A549 (cell line): ENCODE data around the gene CNTNAP2.

Source experiments
- BHLHE40 ChIP-seq: IDR thresholded peaks from 2 replicates; pipeline ENCODE4 v1.6.1; 2012; ENCODE audit warnings: low read depth, low read length, inconsistent platforms
- CBX2 ChIP-seq: fragments of 200-600 bp; sonication (generic); IDR thresholded peaks from 2 replicates; pipeline ENCODE4 v1.6.1; 2016; ENCODE audit warnings: low read depth, mild to moderate bottlenecking, borderline replicate concordance
- CBX8 ChIP-seq: fragments of 200-600 bp; sonication (generic); IDR thresholded peaks from 2 replicates; pipeline ENCODE4 v1.6.1; 2016
- FOSB ChIP-seq: fragments of 250-450 bp; sonication (Bioruptor Pico); IDR thresholded peaks from 2 replicates; pipeline ENCODE4 v1.5.0; 2020; ENCODE audit warnings: mild to moderate bottlenecking, moderate library complexity
- FOSL2 ChIP-seq, 2 experiments: fragments of 450-650 bp in 1 of 2; fragments of >200 bp in 1 of 2; sonication (Bioruptor Twin) in 1 of 2; formaldehyde crosslinking; IDR thresholded peaks; 2 replicates each; pipeline versions ENCODE4 v1.5.0 to v1.6.1; 2016 to 2020; ENCODE audit warnings: mild to moderate bottlenecking in 1 of 2, moderate library complexity in 1 of 2
- HDAC2 ChIP-seq: fragments of 200-600 bp; sonication (generic); IDR thresholded peaks from 2 replicates; pipeline ENCODE4 v1.6.1; 2016
- HOXA7 ChIP-seq: fragments of 250-450 bp; sonication (Bioruptor Pico); IDR thresholded peaks from 2 replicates; pipeline ENCODE4 v1.5.0; 2020; ENCODE audit warnings: mild to moderate bottlenecking, moderate library complexity
- MYC ChIP-seq: IDR thresholded peaks from 2 replicates; pipeline ENCODE4 v1.6.1; 2012; ENCODE audit warnings: mild to moderate bottlenecking, inconsistent platforms, low read length, improper control_type of control experiment, borderline replicate concordance
- POLR2A ChIP-seq: IDR thresholded peaks from 2 replicates; pipeline ENCODE4 v1.6.1; 2012; ENCODE audit warnings: mild to moderate bottlenecking, low read length
- SMC3 ChIP-seq: fragments of >200 bp; sonication (Bioruptor Twin); formaldehyde crosslinking; IDR thresholded peaks from 3 replicates; pipeline ENCODE4 v1.6.1; 2018; ENCODE audit warnings: inconsistent platforms
- TF ChIP-seq, protein P1 (sequence below): fragments of >200 bp; sonication (Bioruptor Twin); formaldehyde crosslinking; IDR thresholded peaks from 3 replicates; pipeline ENCODE4 v1.5.1; 2016
- TF ChIP-seq, protein P2 (sequence below): fragments of 450-650 bp; IDR thresholded peaks from 2 replicates; pipeline ENCODE4 v1.6.1; 2014; ENCODE audit warnings: antibody characterized with exemption
- TF ChIP-seq, protein P3 (sequence below): IDR thresholded peaks from 2 replicates; pipeline ENCODE4 v1.6.1; 2012

DNA sequence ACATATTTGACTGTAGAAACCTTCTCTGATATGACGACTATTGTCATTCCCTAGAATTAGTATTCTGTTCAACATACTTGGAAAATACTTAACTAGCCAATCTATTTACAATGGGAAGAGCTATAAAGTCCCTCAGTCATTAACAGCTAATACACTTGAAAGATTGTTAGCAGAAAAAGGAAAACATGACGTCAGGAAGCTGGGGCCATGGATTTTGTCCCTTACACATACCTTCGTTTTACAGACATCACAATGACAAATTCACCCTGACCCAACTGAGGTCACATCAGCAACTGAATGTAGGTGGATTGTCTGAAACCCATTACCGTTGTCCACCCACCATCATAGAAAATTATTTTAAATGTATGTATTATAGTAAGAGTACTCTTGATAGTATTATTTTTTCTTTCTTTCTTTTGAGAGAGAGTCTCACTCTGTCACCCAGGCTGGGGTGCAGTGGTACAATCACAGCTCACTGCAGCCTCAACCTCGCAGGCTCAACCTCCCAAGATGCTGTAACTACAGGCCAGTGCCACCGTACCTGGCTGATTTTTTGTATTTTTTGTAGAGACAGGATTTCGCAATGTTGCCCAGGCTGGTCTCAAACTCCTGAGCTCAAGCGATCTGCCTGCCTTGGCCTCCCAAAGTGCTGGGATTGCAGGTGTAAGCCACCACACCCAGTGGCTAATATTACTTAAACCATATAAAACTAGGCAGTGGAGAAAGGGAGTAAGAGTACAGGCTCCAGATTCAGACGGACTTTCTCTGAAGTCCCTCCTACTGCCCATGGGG lies 1977.0 kb downstream of the CNTNAP2 start:
- no peak for TF ChIP-seq FOSL2 (IDR thresholded peaks at IDR 0.05)
- no peak for TF ChIP-seq FOSL2 (CRISPR knock-in tag; IDR thresholded peaks at IDR 0.05)
- no peak for TF ChIP-seq POLR2A
- TF ChIP-seq, protein P1, sequence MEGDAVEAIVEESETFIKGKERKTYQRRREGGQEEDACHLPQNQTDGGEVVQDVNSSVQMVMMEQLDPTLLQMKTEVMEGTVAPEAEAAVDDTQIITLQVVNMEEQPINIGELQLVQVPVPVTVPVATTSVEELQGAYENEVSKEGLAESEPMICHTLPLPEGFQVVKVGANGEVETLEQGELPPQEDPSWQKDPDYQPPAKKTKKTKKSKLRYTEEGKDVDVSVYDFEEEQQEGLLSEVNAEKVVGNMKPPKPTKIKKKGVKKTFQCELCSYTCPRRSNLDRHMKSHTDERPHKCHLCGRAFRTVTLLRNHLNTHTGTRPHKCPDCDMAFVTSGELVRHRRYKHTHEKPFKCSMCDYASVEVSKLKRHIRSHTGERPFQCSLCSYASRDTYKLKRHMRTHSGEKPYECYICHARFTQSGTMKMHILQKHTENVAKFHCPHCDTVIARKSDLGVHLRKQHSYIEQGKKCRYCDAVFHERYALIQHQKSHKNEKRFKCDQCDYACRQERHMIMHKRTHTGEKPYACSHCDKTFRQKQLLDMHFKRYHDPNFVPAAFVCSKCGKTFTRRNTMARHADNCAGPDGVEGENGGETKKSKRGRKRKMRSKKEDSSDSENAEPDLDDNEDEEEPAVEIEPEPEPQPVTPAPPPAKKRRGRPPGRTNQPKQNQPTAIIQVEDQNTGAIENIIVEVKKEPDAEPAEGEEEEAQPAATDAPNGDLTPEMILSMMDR: no peak
- no peak for TF ChIP-seq MYC
- TF ChIP-seq CBX8: no peak
- TF ChIP-seq HDAC2: no peak
- no peak for TF ChIP-seq CBX2
- no peak for TF ChIP-seq FOSB (CRISPR knock-in tag)
- TF ChIP-seq HOXA7 (CRISPR knock-in tag): no peak
- TF ChIP-seq, protein P2, sequence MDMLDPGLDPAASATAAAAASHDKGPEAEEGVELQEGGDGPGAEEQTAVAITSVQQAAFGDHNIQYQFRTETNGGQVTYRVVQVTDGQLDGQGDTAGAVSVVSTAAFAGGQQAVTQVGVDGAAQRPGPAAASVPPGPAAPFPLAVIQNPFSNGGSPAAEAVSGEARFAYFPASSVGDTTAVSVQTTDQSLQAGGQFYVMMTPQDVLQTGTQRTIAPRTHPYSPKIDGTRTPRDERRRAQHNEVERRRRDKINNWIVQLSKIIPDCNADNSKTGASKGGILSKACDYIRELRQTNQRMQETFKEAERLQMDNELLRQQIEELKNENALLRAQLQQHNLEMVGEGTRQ: no peak
- TF ChIP-seq, protein P3, sequence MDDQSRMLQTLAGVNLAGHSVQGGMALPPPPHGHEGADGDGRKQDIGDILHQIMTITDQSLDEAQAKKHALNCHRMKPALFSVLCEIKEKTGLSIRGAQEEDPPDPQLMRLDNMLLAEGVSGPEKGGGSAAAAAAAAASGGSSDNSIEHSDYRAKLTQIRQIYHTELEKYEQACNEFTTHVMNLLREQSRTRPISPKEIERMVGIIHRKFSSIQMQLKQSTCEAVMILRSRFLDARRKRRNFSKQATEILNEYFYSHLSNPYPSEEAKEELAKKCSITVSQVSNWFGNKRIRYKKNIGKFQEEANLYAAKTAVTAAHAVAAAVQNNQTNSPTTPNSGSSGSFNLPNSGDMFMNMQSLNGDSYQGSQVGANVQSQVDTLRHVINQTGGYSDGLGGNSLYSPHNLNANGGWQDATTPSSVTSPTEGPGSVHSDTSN: no peak
- TF ChIP-seq BHLHE40: no peak
- TF ChIP-seq SMC3: no peak
